NB4 (cell line): ENCODE results near the gene CTXN1.
"Not testable (repeated sequence)": the region's sequence is repeated elsewhere in the genome, so short reads cannot be mapped to it uniquely, and the experiment has no call there.

ENCODE experiments used
- DNase-seq: peaks from one replicate; pipeline ENCODE4 v3.0.0; 2010; ENCODE audit warnings: low read depth
- H3K4me3 ChIP-seq: one replicate; pipeline ENCODE4 v1.5.1; 2011; ENCODE audit warnings: mild to moderate bottlenecking, low read depth, low read length, moderate library complexity
- CTCF ChIP-seq: IDR thresholded peaks from one replicate; pipeline ENCODE4 v1.5.1; 2012; ENCODE audit warnings: low read depth, low read length
- MAX ChIP-seq: IDR thresholded peaks from 2 replicates; pipeline ENCODE4 v1.6.1; 2011; ENCODE audit warnings: low read depth, low read length
- MYC ChIP-seq: IDR thresholded peaks from 2 replicates; pipeline ENCODE4 v1.6.1; 2011; ENCODE audit warnings: low read depth, low read length
- POLR2A ChIP-seq: IDR thresholded peaks from 2 replicates; pipeline ENCODE4 v1.6.1; 2011; ENCODE audit warnings: mild to moderate bottlenecking; ENCODE audit not compliant: insufficient read length; ENCODE audit errors: extremely low read depth

CTXN1 gene

GRCh38 chr19:7919610-7920518 is 6.1 kb downstream of the CTXN1 start, which contains the start of gene SNAPC2:
TSS of gene SNAPC2 (plus strand) at chr19:7920338. CDS start at chr19:7920367, 29 bp downstream.
- peak within 1 kb of the TSS; percentile 67 for H3K4me3 ChIP-seq
- TF ChIP-seq CTCF (no peak), MYC (peak; percentile 76), MAX (peak; percentile 76), POLR2A (peak; percentile 54)
- DNase-seq, result peak; percentile 96

- H3K4me3 ChIP-seq, result no peak overlapping the region
- TF ChIP-seq CTCF (no peak), MAX (no peak), POLR2A (no peak), MYC (no peak)
- DNase-seq, result no peak
Observed at GRCh38 chr19:7918615-7919421, 7.1 kb downstream of the CTXN1 start.

- H3K4me3 ChIP-seq, result not testable (repeated sequence)
Observed at GRCh38 chr19:7918062-7918614, 7.8 kb downstream of the CTXN1 start.

GRCh38 chr19:7917267-7918061 is 8.5 kb downstream of the CTXN1 start:
- DNase-seq, result peak; percentile 81
- H3K4me3 ChIP-seq, result no peak overlapping the region
- TF ChIP-seq MAX (0 out of 2 replicates have a peak, but pooled peaks have one; percentile 2), POLR2A (no peak), CTCF (peak; percentile 57), MYC (no peak; the same call in 1 of the 2 replicates)

More at GRCh38 chr19:7918062-7918614, 7.8 kb downstream of the CTXN1 start:
- DNase-seq, result not testable (repeated sequence)

GRCh38 chr19:7916955-7917266 is 9.0 kb downstream of the CTXN1 start:
- no peak for DNase-seq
- no peak for TF ChIP-seq POLR2A
- TF ChIP-seq MYC, result no peak
- TF ChIP-seq MAX, result no peak
- no peak for TF ChIP-seq CTCF
- H3K4me3 ChIP-seq, result no peak overlapping the region
